Panc1 (cell line): Measurements from ENCODE around the gene TGFBR1. TPM values are rescaled to one million over a fixed set of nuclear protein-coding genes. Genes with fewer than 3 reads are reported as not detected.

Experiments used
- ATAC-seq: fragments of 200-7000 bp; cut with Tn5 transposase; 2 replicates; pipeline ENCODE4 v1.9.1; 2020; ENCODE audit warnings: mild to moderate bottlenecking, moderate library complexity
- BruUV-seq: library from RNA; stranded (reverse); fragments of 400-500 nt; replicated peaks from 2 replicates; lab custom pipeline; 2021; lab: Mats Ljungman, UMichigan
- CTCF ChIA-PET: fragments of 300-600 bp; sonication (Branson Sonifier 250); formaldehyde crosslinking; loops from one replicate; lab custom pipeline; 2022; ENCODE audit warnings: antibody characterized with exemption; lab: Charles Lee
- POLR2A ChIA-PET: fragments of 300-600 bp; sonication (Branson Sonifier 250); formaldehyde crosslinking; loops from one replicate; lab custom pipeline; 2022; ENCODE audit warnings: antibody characterized with exemption; lab: Charles Lee
- DNase-seq: peaks from one replicate; pipeline ENCODE4 v3.0.0-alpha.2; 2010; ENCODE audit warnings: low read depth, low spot score
- H3K27ac ChIP-seq: 2 replicates; pipeline ENCODE4 v1.5.1; 2011; ENCODE audit warnings: mild to moderate bottlenecking, low read length, inconsistent platforms
- H3K27me3 ChIP-seq: fragments of 200-500 bp; sonication (Bioruptor generic); 2 replicates; pipeline ENCODE4 v1.6.0; 2014; ENCODE audit warnings: low read length, inconsistent platforms; ENCODE audit not compliant: control insufficient read depth, insufficient read depth
- H3K36me3 ChIP-seq: fragments of 200-500 bp; sonication (Bioruptor generic); 2 replicates; pipeline ENCODE4 v1.5.1; 2014; ENCODE audit warnings: inconsistent platforms, mild to moderate bottlenecking, low read length, moderate library complexity; ENCODE audit not compliant: control insufficient read depth, insufficient read depth
- H3K4me1 ChIP-seq: 2 replicates; pipeline ENCODE4 v1.5.1; 2011; ENCODE audit warnings: inconsistent platforms, mild to moderate bottlenecking, low read length, moderate library complexity; ENCODE audit not compliant: control insufficient read depth, insufficient read depth
- H3K4me3 ChIP-seq, 2 experiments: 2 replicates each; pipeline ENCODE4 v1.5.1; 2011 to 2012; ENCODE audit warnings: low read depth in 2 of 2, low read length in 2 of 2, mild to moderate bottlenecking in 2 of 2, inconsistent platforms in 1 of 2, moderate library complexity in 1 of 2
- H3K9me3 ChIP-seq: fragments of 200-500 bp; sonication (Bioruptor generic); 2 replicates; pipeline ENCODE4 v1.5.1; 2014; ENCODE audit warnings: low read depth, mild to moderate bottlenecking, inconsistent platforms, low read length, moderate library complexity; ENCODE audit not compliant: control insufficient read depth, insufficient read depth
- POLR2AphosphoS5 ChIP-seq: IDR thresholded peaks from 2 replicates; pipeline ENCODE4 v1.6.1; 2012; ENCODE audit warnings: mild to moderate bottlenecking, low read depth, low read length, moderate library complexity
- REST ChIP-seq, 2 experiments: IDR thresholded peaks; 2 replicates each; pipeline ENCODE4 v1.6.1; 2011 to 2012; ENCODE audit warnings: low read depth in 2 of 2, control low read depth in 1 of 2, low read length in 1 of 2, mild to moderate bottlenecking in 1 of 2, moderate library complexity in 1 of 2; ENCODE audit not compliant: insufficient read depth in 1 of 2
- SIN3A ChIP-seq: IDR thresholded peaks from 2 replicates; pipeline ENCODE4 v1.6.1; 2012; ENCODE audit warnings: low read depth, mild to moderate bottlenecking, low read length, moderate library complexity, borderline replicate concordance; ENCODE audit not compliant: insufficient read depth
- TCF7L2 ChIP-seq: IDR thresholded peaks from 2 replicates; pipeline ENCODE4 v1.6.1; 2011; ENCODE audit warnings: mild to moderate bottlenecking, low read depth, low read length, inconsistent platforms
- in situ Hi-C: cut with HindIII; loops from 2 replicates; pipeline ENCODE4 v1.10.0; 2016; ENCODE audit warnings: low sequenced_read_pairs, low pct_unique_long_range_greater_than_20kb
- intact Hi-C: fragments of 100-400 bp; cut with micrococcal nuclease; formaldehyde crosslinking; loops from one replicate; pipeline ENCODE4 v1.10.0; 2022; ENCODE audit not compliant: unreplicated experiment
- total RNA-seq: library from RNA; stranded (reverse); gene quantifications from one replicate; pipeline ENCODE4 v1.2.1, GENCODE V29; 2021; ENCODE audit not compliant: unreplicated experiment
- TF ChIP-seq, protein P1 (sequence below): fragments of 450-650 bp; IDR thresholded peaks from 2 replicates; pipeline ENCODE4 v1.5.1; 2017; ENCODE audit warnings: mild to moderate bottlenecking

The TGFBR1 gene
- total RNA-seq, 1 experiment from 2014 or later = 22.2 TPM

DNA sequence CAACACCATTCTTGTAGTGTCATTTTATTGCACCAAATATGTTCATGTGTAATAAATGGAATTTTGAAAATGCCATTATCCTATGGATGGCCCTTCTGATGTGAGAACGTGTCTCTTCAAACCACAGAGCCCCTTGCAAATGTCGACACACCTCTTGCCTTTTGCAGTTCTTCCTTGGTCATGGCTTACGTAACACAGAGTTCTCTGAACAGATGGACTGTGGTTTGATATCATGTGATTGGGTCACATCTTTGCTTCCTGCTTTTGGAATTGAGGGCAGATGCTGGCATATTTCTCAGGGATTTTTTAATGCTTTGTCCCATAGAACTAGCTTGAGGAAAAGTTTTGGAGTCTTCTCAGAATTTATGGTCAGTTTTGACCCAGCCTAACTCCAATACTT is 4.6 kb downstream of the TGFBR1 start:
- no peaks in the 10 kb centered on the region for H3K4me1 ChIP-seq
- H3K9me3 ChIP-seq = no peaks in the 10 kb centered on the region
- DNase-seq = no peak
- intact Hi-C loops (no loop called here), in situ Hi-C loops (no loop called here)
- no peak for ATAC-seq
- BruUV-seq = no TSS peak
- POLR2A ChIA-PET = no interaction called here
- H3K4me3 ChIP-seq = no peak overlapping the region
- TF ChIP-seq REST (IDR thresholded peaks at IDR 0.05; ENCODE audit: insufficient read depth in 1 of 2, low read depth in 2 of 2, low read length in 1 of 2) (no peak), TCF7L2 (no peak), SIN3A (no peak), POLR2AphosphoS5 (no peak)
- TF ChIP-seq, protein P1, sequence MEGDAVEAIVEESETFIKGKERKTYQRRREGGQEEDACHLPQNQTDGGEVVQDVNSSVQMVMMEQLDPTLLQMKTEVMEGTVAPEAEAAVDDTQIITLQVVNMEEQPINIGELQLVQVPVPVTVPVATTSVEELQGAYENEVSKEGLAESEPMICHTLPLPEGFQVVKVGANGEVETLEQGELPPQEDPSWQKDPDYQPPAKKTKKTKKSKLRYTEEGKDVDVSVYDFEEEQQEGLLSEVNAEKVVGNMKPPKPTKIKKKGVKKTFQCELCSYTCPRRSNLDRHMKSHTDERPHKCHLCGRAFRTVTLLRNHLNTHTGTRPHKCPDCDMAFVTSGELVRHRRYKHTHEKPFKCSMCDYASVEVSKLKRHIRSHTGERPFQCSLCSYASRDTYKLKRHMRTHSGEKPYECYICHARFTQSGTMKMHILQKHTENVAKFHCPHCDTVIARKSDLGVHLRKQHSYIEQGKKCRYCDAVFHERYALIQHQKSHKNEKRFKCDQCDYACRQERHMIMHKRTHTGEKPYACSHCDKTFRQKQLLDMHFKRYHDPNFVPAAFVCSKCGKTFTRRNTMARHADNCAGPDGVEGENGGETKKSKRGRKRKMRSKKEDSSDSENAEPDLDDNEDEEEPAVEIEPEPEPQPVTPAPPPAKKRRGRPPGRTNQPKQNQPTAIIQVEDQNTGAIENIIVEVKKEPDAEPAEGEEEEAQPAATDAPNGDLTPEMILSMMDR = no peak
- CTCF ChIA-PET = no interaction called here
- H3K36me3 ChIP-seq = no peaks in the 10 kb centered on the region
- H3K27me3 ChIP-seq = no peaks in the 10 kb centered on the region
- H3K27ac ChIP-seq = no peak overlapping the region

- no TSS peak for BruUV-seq
- intact Hi-C loops = no loop called here
- Histone ChIP-seq H3K4me1 (no peaks in the 10 kb centered on the region), H3K36me3 (no peaks in the 10 kb centered on the region), H3K27me3 (no peaks in the 10 kb centered on the region), H3K27ac (no peak overlapping the region), H3K4me3 (no peak overlapping the region), H3K9me3 (no peaks in the 10 kb centered on the region)
- CTCF ChIA-PET = no interaction called here
- POLR2A ChIA-PET = no interaction called here
- in situ Hi-C loops = no loop called here
- DNase-seq (no peak), ATAC-seq (no peak)
- TF ChIP-seq, protein P1 = no peak
- no peak for TF ChIP-seq REST (IDR thresholded peaks at IDR 0.05; ENCODE audit: insufficient read depth in 1 of 2, low read depth in 2 of 2, low read length in 1 of 2)
- TF ChIP-seq SIN3A = no peak
- no peak for TF ChIP-seq POLR2AphosphoS5
- no peak for TF ChIP-seq TCF7L2
These were observed 8.0 kb downstream of the TGFBR1 start for GRCh38 chr9:99112750-99113413.
